K562 (cell line): ENCODE measurements around the gene FPGS. TPM values are rescaled to one million over a fixed set of nuclear protein-coding genes. Genes with fewer than 3 reads are reported as not detected.

ENCODE experiments used
- DNMT1 ChIP-seq: fragments of 450-650 bp; IDR thresholded peaks from 2 replicates; pipeline ENCODE4 v1.6.1; 2016; ENCODE audit warnings: antibody characterized with exemption, mild to moderate bottlenecking
- GTF2F1 ChIP-seq: IDR thresholded peaks from 2 replicates; pipeline ENCODE4 v1.6.1; 2011; ENCODE audit warnings: low read depth, low read length, improper control_type of control experiment
- NFIX ChIP-seq: fragments of 250-450 bp; sonication (Bioruptor Pico); IDR thresholded peaks from 2 replicates; pipeline ENCODE4 v1.4.0; 2020; ENCODE audit warnings: low read depth, mild to moderate bottlenecking, moderate library complexity
- NFXL1 ChIP-seq: fragments of 450-650 bp; formaldehyde crosslinking; IDR thresholded peaks from 2 replicates; pipeline ENCODE4 v1.4.0; 2021; ENCODE audit warnings: mild to moderate bottlenecking
- PHF21A ChIP-seq: fragments of 450-650 bp; IDR thresholded peaks from 2 replicates; pipeline ENCODE4 v1.6.1; 2017; ENCODE audit warnings: low read depth, borderline replicate concordance
- PURB ChIP-seq: sonication (generic); formaldehyde crosslinking; IDR thresholded peaks from 2 replicates; pipeline ENCODE4 v1.9.0; 2021; ENCODE audit warnings: low read depth, mild to moderate bottlenecking, missing genetic modification reagents
- RBM25 ChIP-seq: fragments of 200-400 bp; formaldehyde crosslinking; IDR thresholded peaks from 2 replicates; pipeline ENCODE4 v1.6.1; 2018; ENCODE audit warnings: low read length, low read depth, moderate library complexity; ENCODE audit not compliant: severe bottlenecking
- SMAD4 ChIP-seq: fragments of 250-450 bp; sonication (Bioruptor Pico); conservative IDR thresholded peaks from 2 replicates; pipeline ENCODE4 v1.8.0; 2021; ENCODE audit warnings: inconsistent platforms, mild to moderate bottlenecking, moderate library complexity
- TSC22D4 ChIP-seq: fragments of 450-650 bp; IDR thresholded peaks from 2 replicates; pipeline ENCODE4 v1.6.1; 2016; ENCODE audit warnings: missing genetic modification characterization, missing biosample characterization, control low read depth
- ZNF197 ChIP-seq: fragments of 200-800 bp; sonication (Bioruptor generic); IDR thresholded peaks from 2 replicates; pipeline ENCODE4 v1.6.1; 2016; ENCODE audit warnings: low read depth, missing genetic modification characterization, missing compliant biosample characterization
- polyA plus RNA-seq, 8 experiments: library from polyadenylated mRNA; depleted of rRNA in 4 of 8; stranded (reverse) in 5 of 8; unstranded in 3 of 8; fragments of >200 nt; fragmentation: Nextera tagmentation in 2 of 8; fragmentation: Illumina TruSeq in 1 of 8; extraction: Ambion mirVana in 2 of 8; extraction: Trizol in 1 of 8; gene quantifications; 2 replicates each; pipeline versions ENCODE4 v1.2.1 to v1.2.3, GENCODE V29; 2011 to 2014; ENCODE audit warnings: inconsistent platforms in 1 of 8, missing spikeins in 1 of 8
- total RNA-seq, 7 experiments: library from RNA; depleted of rRNA in 6 of 7; stranded (reverse); fragments of >200 nt in 6 of 7; fragmentation: Illumina TruSeq in 2 of 7; extraction: Trizol in 2 of 7; gene quantifications; 2 replicates each; pipeline versions ENCODE4 v1.2.1 to v1.2.3, GENCODE V29; 2011 to 2021; ENCODE audit warnings: low replicate concordance in 1 of 7
- TF ChIP-seq, protein P1 (sequence below), 2 experiments: fragments of 150-350 bp in 1 of 2; IDR thresholded peaks; 2 replicates each; pipeline ENCODE4 v1.6.1; 2012 to 2016; ENCODE audit warnings: low read depth in 2 of 2, low read length in 2 of 2, mild to moderate bottlenecking in 1 of 2, moderate library complexity in 1 of 2
- TF ChIP-seq, protein P2 (sequence below): fragments of 150-350 bp; conservative IDR thresholded peaks from 2 replicates; pipeline ENCODE4 v1.6.1; 2014; ENCODE audit warnings: low read length

FPGS gene
- total and polyA plus RNA-seq, 9 of the 15 experiments (the other 6 are each of a cell fraction or from before 2014, with no cell fraction given): 0.84 to 86.4 (median 59.2) TPM

DNA sequence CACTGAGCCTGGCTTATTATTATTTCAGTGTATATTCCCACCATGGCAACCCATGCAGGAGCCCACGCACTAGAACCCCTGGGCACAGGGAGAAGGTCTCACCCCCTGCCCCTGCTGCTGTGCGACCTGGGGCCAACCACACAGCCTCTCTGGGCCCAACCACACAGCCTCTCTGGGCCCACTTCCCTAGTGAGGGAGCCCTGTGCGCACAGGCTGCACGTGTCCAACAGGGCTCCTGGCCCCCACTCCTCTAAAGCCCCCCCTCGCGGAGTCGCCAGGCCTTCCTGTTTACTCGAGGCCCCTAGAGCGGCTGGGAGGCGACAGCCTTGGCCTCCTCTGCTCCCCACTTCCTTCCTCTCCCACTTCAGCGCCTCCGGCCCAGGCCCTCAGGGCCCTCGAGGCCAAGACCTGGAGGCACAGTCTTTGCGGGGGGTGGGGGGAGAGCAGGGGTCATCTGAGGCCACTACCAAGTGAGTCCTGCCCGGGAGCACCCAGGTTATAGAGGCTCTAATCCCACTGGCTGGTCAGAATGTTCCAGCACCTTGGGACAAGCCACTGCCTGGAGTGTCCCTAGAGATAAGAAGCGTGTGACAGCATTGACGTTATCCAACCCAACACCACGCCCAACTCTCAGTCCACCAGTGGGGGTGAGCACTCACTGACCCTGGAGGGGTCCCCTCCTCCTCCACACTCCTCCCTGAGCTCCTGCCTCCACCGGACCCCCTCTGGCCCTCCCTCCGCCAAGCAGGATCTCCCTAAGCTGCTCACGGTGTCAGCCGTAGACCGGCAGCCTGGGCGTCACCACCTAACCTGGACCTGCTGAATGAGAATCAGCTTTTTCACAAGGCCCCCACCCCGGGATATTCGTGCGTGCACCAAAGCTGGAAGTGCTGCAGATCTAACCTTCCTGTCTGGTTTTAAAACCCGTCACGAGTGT, 59.7 kb downstream of the FPGS start (continued):
- TF ChIP-seq, protein P1, sequence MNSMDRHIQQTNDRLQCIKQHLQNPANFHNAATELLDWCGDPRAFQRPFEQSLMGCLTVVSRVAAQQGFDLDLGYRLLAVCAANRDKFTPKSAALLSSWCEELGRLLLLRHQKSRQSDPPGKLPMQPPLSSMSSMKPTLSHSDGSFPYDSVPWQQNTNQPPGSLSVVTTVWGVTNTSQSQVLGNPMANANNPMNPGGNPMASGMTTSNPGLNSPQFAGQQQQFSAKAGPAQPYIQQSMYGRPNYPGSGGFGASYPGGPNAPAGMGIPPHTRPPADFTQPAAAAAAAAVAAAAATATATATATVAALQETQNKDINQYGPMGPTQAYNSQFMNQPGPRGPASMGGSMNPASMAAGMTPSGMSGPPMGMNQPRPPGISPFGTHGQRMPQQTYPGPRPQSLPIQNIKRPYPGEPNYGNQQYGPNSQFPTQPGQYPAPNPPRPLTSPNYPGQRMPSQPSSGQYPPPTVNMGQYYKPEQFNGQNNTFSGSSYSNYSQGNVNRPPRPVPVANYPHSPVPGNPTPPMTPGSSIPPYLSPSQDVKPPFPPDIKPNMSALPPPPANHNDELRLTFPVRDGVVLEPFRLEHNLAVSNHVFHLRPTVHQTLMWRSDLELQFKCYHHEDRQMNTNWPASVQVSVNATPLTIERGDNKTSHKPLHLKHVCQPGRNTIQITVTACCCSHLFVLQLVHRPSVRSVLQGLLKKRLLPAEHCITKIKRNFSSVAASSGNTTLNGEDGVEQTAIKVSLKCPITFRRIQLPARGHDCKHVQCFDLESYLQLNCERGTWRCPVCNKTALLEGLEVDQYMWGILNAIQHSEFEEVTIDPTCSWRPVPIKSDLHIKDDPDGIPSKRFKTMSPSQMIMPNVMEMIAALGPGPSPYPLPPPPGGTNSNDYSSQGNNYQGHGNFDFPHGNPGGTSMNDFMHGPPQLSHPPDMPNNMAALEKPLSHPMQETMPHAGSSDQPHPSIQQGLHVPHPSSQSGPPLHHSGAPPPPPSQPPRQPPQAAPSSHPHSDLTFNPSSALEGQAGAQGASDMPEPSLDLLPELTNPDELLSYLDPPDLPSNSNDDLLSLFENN (IDR thresholded peaks at IDR 0.05; ENCODE audit: low read depth in 2 of 2, low read length in 2 of 2): no peak; a peak in 1 of 4 replicates
- no peak for TF ChIP-seq DNMT1
- no peak for TF ChIP-seq TSC22D4 (tag)
- TF ChIP-seq PHF21A: peak; percentile 48; the same call in 1 of the 2 replicates
- TF ChIP-seq, protein P2, sequence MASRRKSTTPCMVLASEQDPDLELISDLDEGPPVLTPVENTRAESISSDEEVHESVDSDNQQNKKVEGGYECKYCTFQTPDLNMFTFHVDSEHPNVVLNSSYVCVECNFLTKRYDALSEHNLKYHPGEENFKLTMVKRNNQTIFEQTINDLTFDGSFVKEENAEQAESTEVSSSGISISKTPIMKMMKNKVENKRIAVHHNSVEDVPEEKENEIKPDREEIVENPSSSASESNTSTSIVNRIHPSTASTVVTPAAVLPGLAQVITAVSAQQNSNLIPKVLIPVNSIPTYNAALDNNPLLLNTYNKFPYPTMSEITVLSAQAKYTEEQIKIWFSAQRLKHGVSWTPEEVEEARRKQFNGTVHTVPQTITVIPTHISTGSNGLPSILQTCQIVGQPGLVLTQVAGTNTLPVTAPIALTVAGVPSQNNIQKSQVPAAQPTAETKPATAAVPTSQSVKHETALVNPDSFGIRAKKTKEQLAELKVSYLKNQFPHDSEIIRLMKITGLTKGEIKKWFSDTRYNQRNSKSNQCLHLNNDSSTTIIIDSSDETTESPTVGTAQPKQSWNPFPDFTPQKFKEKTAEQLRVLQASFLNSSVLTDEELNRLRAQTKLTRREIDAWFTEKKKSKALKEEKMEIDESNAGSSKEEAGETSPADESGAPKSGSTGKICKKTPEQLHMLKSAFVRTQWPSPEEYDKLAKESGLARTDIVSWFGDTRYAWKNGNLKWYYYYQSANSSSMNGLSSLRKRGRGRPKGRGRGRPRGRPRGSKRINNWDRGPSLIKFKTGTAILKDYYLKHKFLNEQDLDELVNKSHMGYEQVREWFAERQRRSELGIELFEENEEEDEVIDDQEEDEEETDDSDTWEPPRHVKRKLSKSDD: no peak
- no peak for TF ChIP-seq GTF2F1
- no peak for TF ChIP-seq RBM25
- peak; percentile 99 for TF ChIP-seq SMAD4 (CRISPR knock-in tag)
- no peak for TF ChIP-seq PURB
- TF ChIP-seq NFXL1 (CRISPR knock-in tag): no peak
- TF ChIP-seq ZNF197 (CRISPR knock-in tag): no peak
- no peak for TF ChIP-seq NFIX (CRISPR knock-in tag)
